ENCODE results near the gene POLR2F. TPM values are rescaled to one million over a fixed set of nuclear protein-coding genes. Genes with fewer than 3 reads are reported as not detected.

The POLR2F gene
- 58.9 TPM for total RNA-seq (ENCODE audit: unreplicated experiment)
- long read RNA-seq, transcript POLR2F-205 (5 exons, 2,106 nt) = major isoform, 30 of 33 reads
- long read RNA-seq, partial matches to known transcripts = 0 of 33 reads
- long read RNA-seq, other reads (novel, unspliced or antisense) = 1 of 33 reads

DNA sequence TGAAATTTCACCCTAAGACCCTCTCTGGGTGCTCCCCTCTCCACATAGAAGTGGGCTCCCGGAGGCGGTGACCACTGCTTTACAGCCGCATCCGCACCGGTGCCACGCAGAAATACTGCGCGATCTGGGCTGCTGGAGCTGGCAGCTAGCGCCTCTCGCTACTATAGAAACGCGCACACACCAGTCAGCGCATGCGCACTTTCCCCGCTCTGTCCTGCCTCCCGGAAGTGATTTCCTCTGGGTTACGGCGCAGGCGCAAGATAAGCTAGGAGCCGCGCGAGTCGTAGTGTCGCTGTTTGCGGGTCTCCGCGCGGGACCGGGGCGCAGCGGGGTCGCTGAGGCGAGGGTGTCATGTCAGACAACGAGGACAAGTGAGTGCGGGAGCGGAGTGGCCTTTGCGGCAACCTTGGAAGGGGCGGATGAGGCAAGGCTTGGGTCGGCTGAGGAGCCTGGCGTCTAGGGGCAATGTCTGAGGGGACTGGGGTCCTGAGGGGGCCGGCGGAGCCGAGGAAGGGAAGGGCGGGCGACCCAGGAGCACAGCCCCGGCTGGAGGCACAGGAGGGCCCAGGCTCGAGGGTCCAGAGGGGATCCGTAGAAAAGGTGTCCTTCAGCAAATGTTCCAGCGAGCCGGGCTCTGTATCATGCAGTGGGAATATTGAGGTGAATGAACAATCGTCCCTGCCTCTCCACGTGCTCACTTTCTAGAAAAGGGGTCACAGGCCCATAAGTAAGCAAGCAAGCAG lies at the start of gene POLR2F, which contains the start of gene C22orf23:
Gene POLR2F (plus strand): TSS at position 263 of the 743 bp plus-strand sequence. CDS start 89 bp downstream, at position 352.
Gene C22orf23 (minus strand): TSS at position 165 of the 743 bp plus-strand sequence. CDS start 452 bp downstream, outside the sequence.
- Mint-ChIP-seq H3K27me3 (ENCODE audit: unreplicated experiment) (peaks cover 8% of the 10 kb centered on the region), H3K4me3 (ENCODE audit: unreplicated experiment) (peak within 1 kb of the TSS; percentile 100), H3K36me3 (ENCODE audit: low read depth, unreplicated experiment) (peaks cover 21% of the 10 kb centered on the region), H3K27ac (ENCODE audit: unreplicated experiment) (peak within 1 kb of the TSS; percentile 95), H3K9me3 (ENCODE audit: unreplicated experiment) (no peaks in the 10 kb centered on the region), H3K4me1 (ENCODE audit: unreplicated experiment) (peaks cover 26% of the 10 kb centered on the region)
- TF ChIP-seq CTCF (IDR thresholded peaks at IDR 0.05; ENCODE audit: unreplicated experiment) = no peak
- DNase-seq (ENCODE audit: low spot score) = peak; percentile 95

- Mint-ChIP-seq H3K4me1 (ENCODE audit: unreplicated experiment) (peaks cover 42% of the 10 kb centered on the region), H3K36me3 (ENCODE audit: low read depth, unreplicated experiment) (peaks cover 16% of the 10 kb centered on the region), H3K9me3 (ENCODE audit: unreplicated experiment) (no peaks in the 10 kb centered on the region), H3K27me3 (ENCODE audit: unreplicated experiment) (peaks cover 9% of the 10 kb centered on the region), H3K4me3 (ENCODE audit: unreplicated experiment) (peak overlapping the region; percentile 82), H3K27ac (ENCODE audit: unreplicated experiment) (peak overlapping the region; percentile 79)
- TF ChIP-seq CTCF (IDR thresholded peaks at IDR 0.05; ENCODE audit: unreplicated experiment) = no peak
- DNase-seq (ENCODE audit: low spot score) = no peak
Measured at GRCh38 chr22:37904572-37905533, 48.6 kb upstream of the POLR2F start.

DNA sequence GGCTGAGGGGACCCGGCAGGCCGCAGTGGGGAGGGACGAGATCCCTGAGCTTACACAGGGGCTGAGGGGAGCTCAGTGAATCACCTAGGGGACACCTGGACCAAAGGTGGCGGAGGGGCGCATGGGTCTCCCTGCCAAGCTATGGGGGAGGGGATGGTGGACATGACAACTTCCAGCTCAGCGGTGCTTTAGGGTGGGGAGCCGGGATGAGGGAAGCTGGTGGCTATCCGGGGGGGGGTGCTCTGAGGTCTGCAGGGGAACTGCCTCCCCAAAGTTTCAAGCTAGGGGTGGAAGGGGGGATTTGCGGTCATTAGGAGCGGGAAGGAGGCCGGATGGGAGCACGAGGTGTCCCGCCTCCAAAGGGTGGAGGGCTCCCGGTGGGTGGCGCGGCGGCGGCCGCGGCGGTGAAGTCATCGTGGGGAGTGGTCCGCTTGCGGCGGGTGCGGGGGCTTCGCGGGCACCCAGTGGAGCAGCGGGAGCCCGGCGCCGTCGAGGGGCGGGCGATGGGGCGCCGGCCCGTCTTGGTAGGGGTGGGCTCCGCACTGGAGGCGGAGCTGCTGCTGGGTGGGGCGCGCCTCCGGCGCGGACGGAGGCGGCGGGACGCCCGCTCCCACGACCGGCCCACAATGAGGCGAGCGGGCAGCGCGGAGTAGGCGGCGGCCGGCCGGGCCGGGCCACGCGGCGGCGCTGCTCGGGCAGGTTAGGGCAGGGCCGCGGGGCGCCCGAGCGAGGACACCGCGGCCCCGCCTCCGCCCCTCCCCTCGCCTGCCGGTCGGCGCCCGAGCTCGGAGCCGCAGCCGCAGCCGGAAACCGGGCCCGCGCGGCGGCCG lies 47.8 kb upstream of the POLR2F start, which contains the start of gene MICALL1:
Gene MICALL1 (plus strand): TSS at position 764 of the 830 bp plus-strand sequence. CDS start 126 bp downstream, outside the sequence.
- H3K4me1 Mint-ChIP-seq (ENCODE audit: unreplicated experiment) = peaks cover 46% of the 10 kb centered on the region
- peak; percentile 76 for DNase-seq (ENCODE audit: low spot score)
- no peaks in the 10 kb centered on the region for H3K9me3 Mint-ChIP-seq (ENCODE audit: unreplicated experiment)
- H3K36me3 Mint-ChIP-seq (ENCODE audit: low read depth, unreplicated experiment) = peaks cover 16% of the 10 kb centered on the region
- peak within 1 kb of the TSS; percentile 94 for H3K4me3 Mint-ChIP-seq (ENCODE audit: unreplicated experiment)
- peaks cover 9% of the 10 kb centered on the region for H3K27me3 Mint-ChIP-seq (ENCODE audit: unreplicated experiment)
- peak within 1 kb of the TSS; percentile 79 for H3K27ac Mint-ChIP-seq (ENCODE audit: unreplicated experiment)
- TF ChIP-seq CTCF (IDR thresholded peaks at IDR 0.05; ENCODE audit: unreplicated experiment) = no peak

- H3K27me3 Mint-ChIP-seq (ENCODE audit: unreplicated experiment) = peaks cover 9% of the 10 kb centered on the region
- H3K4me1 Mint-ChIP-seq (ENCODE audit: unreplicated experiment) = peaks cover 46% of the 10 kb centered on the region
- peak overlapping the region; percentile 70 for H3K27ac Mint-ChIP-seq (ENCODE audit: unreplicated experiment)
- no peak for DNase-seq (ENCODE audit: low spot score)
- no peaks in the 10 kb centered on the region for H3K9me3 Mint-ChIP-seq (ENCODE audit: unreplicated experiment)
- H3K4me3 Mint-ChIP-seq (ENCODE audit: unreplicated experiment) = peak overlapping the region; percentile 94
- peaks cover 16% of the 10 kb centered on the region for H3K36me3 Mint-ChIP-seq (ENCODE audit: low read depth, unreplicated experiment)
- no peak for TF ChIP-seq CTCF (IDR thresholded peaks at IDR 0.05; ENCODE audit: unreplicated experiment)
Measured at GRCh38 chr22:37906364-37907008, 47.0 kb upstream of the POLR2F start.
